Stimulated activated naive CD8-positive, alpha-beta T cell treated with anti-CD3 and anti-CD28 coated beads, Interleukin-15, Interleukin-2, amounts not matched to agents 100 U/mL and 50 U/mL, for 24 hours (primary cell): ENCODE measurements around the gene CFHR5.
"Not testable (repeated sequence)": the region's sequence is repeated elsewhere in the genome, so short reads cannot be mapped to it uniquely, and the experiment has no call there.

Experiments
- ATAC-seq: fragments of 150-1000 bp; cut with Tn5 transposase; one replicate; pipeline ENCODE4 v1.10.0; 2021
- DNase-seq: peaks from one replicate; pipeline ENCODE4 v3.0.0; 2021

CFHR5 gene

DNA sequence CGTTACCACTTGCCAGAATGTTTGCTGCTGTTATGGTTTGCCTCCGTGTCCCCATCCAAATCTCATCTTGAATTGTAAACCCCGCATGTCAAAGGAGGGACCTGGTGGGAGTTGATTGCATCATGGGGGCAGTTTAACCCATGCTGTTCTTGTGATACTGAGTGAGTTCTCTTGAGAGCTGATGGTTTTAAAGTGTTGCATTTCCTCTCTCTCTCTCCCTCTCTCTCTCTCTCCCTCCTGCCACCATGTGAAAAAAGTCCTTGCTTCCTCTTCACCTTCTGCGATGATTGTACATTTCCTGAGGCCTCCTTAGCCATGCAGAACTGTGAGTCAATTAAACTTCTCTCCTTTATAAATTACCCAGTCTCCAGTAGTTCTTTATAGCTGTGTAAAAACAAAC is 44.4 kb downstream of the CFHR5 start:
- DNase-seq (no peak), ATAC-seq (no peak)

DNA sequence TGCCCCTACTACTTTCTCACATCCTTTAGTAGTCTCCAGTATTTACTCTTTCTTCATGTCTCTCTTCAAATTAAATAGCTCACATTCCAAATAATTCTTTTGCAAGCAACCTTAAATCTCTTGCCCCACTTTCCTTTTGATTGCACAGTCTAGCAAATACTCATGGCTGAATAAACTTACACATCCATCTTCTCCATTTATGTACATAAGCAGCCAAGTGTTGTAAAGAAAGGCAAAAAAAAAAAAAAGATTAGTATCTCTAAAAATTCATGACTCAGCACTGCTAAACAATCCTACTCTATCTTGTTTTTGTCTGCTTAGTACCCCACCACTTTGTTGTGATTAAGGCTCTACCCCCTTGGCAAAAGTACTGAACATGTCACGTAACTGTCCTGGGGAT is 47.1 kb downstream of the CFHR5 start:
- ATAC-seq (no peak), DNase-seq (no peak)

DNA sequence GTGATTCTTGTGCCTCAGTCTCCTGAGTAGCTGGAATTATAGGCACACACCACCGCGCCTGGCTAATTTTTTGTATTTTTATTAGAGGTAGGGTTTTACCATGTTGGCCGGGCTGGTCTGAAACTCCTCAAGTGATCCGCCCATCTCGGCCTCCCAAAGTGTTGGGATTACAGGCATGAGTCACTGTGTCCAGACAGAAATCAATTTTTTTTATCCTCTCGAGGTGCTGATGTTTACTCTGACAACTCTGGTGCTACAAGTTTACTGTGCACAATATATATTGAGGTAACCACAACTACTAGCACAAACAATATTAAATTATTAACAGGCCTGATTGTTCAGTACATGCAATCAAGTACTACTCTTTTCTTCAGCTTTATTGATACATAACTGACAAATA is 50.0 kb downstream of the CFHR5 start:
- no peak for DNase-seq
- no peak for ATAC-seq

DNA sequence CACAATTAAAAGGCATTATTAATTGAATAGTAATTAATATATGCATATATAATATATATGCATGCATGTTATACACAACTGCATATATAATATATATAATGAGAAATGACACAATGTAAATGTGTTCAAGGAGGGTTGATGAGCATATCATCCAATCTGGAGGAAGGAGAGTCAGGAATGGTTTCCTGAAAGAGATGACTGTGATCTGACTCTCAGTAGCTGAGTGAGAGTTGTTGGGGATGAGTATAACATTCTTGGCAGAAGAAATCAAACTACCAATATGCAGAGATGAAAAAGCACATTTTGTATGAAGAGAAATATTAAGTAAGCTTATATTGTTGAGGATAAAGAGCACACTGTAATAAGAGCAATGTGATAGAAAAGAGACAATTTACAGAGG is 52.4 kb downstream of the CFHR5 start:
- ATAC-seq (no peak), DNase-seq (no peak)

DNA sequence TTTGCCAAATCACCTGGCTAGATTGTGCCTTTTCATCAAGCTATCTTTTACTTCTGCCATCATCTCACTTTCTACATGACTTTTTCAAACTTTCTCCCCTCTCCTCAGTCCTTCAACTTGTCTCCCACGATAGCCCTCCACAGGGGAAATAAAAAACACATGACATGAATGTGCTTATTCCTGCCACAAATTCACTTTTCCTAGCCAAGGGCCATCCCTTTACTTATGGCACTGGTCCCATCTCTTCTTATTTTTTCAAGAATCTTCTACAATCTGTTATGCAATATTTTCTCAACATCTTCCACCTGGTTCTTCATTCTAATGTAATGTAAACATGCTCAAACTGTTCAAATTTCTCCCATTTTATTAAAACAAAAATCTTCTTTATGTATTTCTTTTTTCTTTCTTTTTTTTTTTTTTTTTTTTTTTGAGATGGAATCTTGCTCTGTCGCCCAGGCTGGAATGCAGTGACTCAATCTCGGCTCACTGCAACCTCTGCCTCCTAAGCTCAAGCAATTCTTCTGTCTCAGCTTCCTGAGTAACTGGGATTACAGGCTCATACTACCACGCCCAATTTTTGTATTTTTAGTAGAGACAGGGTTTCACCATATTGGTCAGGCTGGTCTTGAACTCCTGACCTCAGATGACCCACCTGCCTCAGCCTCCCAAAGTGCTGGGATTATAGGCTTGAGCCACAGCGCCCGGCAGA is 57.4 kb downstream of the CFHR5 start:
- ATAC-seq, DNase-seq: not testable (repeated sequence)

GRCh38 chr1:197036861-197037260 is 59.5 kb downstream of the CFHR5 start:
- no peak for ATAC-seq

DNA sequence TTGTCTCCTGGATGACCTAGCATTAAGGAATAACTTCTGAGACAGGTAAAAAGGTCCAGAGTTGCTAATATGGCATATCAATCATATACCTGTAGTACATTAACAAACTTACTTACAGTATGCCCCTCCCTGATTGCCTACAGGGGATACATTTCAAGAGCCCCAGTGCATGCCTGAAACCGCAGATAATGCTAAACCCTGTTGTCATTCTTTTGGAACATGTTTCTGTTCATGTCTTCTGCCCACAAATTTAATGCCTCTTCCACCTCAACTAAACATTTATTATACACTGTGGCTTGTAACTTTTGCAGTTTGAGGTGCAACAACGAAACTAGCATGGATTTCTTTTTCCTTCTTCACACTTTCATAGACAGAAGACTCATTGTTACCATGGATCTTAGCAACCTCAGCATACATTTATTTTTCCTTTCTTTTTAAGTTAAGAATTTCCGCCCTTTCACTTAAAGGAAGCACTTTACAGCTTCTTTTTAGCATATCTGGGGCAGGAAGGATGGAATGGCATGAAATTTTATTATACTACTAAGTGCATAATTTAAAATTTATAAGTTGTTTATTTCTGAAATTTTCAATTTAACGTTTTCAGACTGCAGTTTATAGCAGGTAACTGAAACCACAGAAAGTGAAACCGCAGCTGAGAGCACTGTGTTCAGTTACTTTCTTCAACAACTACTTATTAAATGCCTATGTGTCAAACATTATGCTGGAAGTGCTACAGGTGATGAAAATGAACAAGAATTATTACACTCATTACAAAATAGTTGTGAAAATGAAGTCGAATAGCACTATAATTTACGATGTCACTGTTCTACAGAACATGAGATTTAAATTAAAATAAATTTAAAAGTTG is 64.4 kb downstream of the CFHR5 start:
- DNase-seq (no peak), ATAC-seq (no peak)

More at GRCh38 chr1:197036861-197037260, 59.5 kb downstream of the CFHR5 start:
- DNase-seq = no peak

DNA sequence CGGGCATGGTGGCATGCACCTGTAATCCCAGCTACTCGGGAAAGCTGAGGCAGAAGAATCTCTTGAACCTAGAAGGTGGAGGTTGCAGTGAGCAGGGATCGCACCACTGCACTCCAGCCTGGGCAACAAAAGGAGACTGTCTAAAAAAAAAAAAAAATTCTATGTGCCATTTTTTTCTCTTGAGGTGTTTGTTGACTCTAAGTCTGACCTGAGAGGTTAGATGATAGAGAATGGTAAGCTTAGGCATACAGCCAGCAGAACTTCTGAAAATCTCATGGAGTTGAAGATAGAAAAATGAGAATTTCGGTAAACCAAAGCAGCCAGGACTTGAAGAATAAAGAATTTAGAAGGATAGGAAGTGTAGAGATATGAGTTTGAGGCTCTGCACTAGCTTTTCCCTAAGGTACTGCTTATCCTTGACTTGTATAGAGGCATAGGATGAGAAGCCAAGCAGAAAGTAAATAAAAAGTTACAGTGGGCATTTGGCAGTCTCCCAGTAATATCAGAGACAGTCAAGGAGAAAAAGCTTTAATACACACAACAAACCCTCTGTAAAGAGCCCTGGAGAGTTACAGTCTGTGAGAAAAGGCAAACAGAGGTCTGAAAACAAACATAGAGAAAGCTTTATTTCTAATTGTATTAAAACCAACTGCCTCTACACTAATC is 65.5 kb downstream of the CFHR5 start:
- ATAC-seq (no peak), DNase-seq (no peak)

- no peak for DNase-seq
- no peak for ATAC-seq
These were observed 71.7 kb downstream of the CFHR5 start for GRCh38 chr1:197049100-197049499.
